Upper lobe of left lung (tissue), 6 donors: ENCODE measurements around the gene CBLIF. TPM values are rescaled to one million over a fixed set of nuclear protein-coding genes. Genes with fewer than 3 reads are reported as not detected.
A peak's percentile ranks its signal among the peaks of the same experiment; 100 is the strongest.

Source experiments
- ATAC-seq, 2 donors: fragments of 200-7000 bp; cut with Tn5 transposase; one replicate each; pipeline ENCODE4 v1.9.1; 2022; ENCODE audit warnings: mild to moderate bottlenecking in 2 of 2, moderate library complexity in 2 of 2; ENCODE audit not compliant: low FRiP score in 2 of 2
- DNase-seq, 2 donors: peaks; one replicate each; pipeline ENCODE4 v3.0.0-alpha.2; 2019 to 2020
- H3K27ac ChIP-seq, 4 donors: fragments of 200-600 bp; sonication (generic); one replicate each; pipeline ENCODE4 v1.5.1; 2016 to 2019
- H3K27me3 ChIP-seq, 4 donors: fragments of 200-600 bp; sonication (generic); one replicate each; pipeline ENCODE4 v1.5.1; 2017 to 2019
- H3K36me3 ChIP-seq, 4 donors: fragments of 200-600 bp; sonication (generic); one replicate each; pipeline ENCODE4 v1.5.1; 2016 to 2019
- H3K4me1 ChIP-seq, 4 donors: fragments of 200-600 bp; sonication (generic); one replicate each; pipeline ENCODE4 v1.5.1; 2018 to 2019
- H3K4me3 ChIP-seq, 4 donors: fragments of 200-600 bp; sonication (generic); one replicate each; pipeline ENCODE4 v1.5.1; 2017 to 2019; ENCODE audit warnings: mild to moderate bottlenecking in 2 of 4, moderate library complexity in 1 of 4
- H3K9me3 ChIP-seq, 4 donors: fragments of 200-600 bp; sonication (generic); one replicate each; pipeline ENCODE4 v1.5.1; 2018 to 2019
- EP300 ChIP-seq, 4 donors: sonication (generic); formaldehyde crosslinking; IDR thresholded peaks; one replicate each; pipeline ENCODE4 v1.5.1; 2017; ENCODE audit warnings: antibody characterized with exemption in 4 of 4, control low read depth in 2 of 4
- POLR2A ChIP-seq, 4 donors: fragments of 450-650 bp; IDR thresholded peaks; one replicate each; pipeline ENCODE4 v1.5.1; 2016 to 2017; ENCODE audit warnings: antibody characterized with exemption in 4 of 4, mild to moderate bottlenecking in 2 of 4
- POLR2AphosphoS5 ChIP-seq, 2 donors: sonication (generic); formaldehyde crosslinking; IDR thresholded peaks; one replicate each; pipeline ENCODE4 v1.5.1; 2017; ENCODE audit warnings: antibody characterized with exemption in 2 of 2
- WGBS, 2 donors: methylation state at CpG; one replicate each; pipeline ENCODE4 v1.1.5; 2017 to 2018; 5-methylcytosine and 5-hydroxymethylcytosine counted together
- total RNA-seq, 6 donors: library from RNA; depleted of rRNA in 4 of 6; stranded (reverse); fragments of >200 nt in 4 of 6; gene quantifications; one replicate each; pipeline versions ENCODE4 v1.1.0 to v1.2.1, GENCODE V29; 2016 to 2021
- TF ChIP-seq, protein P1 (sequence below), 6 experiments: fragments of 450-650 bp in 4 of 6; fragments of 200-600 bp in 2 of 6; sonication (generic) in 2 of 6; IDR thresholded peaks; one replicate each; pipeline ENCODE4 v1.5.1; 2016 to 2019; ENCODE audit warnings: antibody characterized with exemption in 6 of 6
- donor health status: DM: no; HTN: no; CAD: no; lungs with moderate emphysema.
- donor health status: DM: no; HTN: yes; CAD: no; lungs with severe emphysema.

CBLIF gene
- total RNA-seq, 6 donors from 2014 or later: not detected

DNA sequence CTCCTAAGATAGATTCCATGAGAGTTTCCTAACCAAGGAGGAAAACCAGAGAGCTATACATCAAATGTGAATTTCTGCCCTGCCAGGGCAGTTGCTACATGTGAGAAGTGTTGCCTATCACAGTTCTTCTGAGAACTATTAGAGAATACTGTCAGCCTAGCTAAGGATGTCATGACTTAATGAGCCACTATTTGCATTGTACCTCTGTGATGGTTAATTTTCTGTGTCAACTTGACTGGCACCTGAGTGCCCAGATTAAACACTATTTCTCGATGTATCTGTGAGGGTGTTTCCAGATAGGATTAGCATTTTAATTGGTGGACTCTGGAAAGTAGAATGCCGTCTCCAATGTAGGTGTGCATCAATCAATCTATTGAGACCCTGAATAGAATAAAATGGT, 22.6 kb upstream of the CBLIF start:
- 83 to 90% methylated on average over 2 of the region's 2 CpGs for WGBS, 2 donors

DNA sequence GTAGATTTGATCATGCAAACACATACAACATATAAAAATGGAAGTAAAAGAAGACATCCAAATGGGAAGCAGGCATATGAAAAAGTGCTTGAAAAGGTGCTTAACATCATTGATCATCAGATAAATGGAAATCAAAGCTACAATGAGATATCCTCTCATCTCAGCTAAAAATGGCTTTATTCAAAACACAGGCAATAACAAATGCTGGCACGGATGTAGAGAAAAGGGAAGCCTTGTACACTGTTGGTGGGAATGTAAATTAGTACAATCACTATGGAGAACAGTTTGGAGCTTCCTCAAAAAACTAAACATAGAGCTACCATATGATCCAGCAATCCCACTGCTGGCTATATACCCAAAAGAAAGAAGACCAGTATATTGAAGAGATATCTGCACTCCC, 21.5 kb upstream of the CBLIF start:
- Histone ChIP-seq H3K36me3 (no peaks in the 10 kb centered on the region), H3K9me3 (no peaks in the 10 kb centered on the region), H3K4me1 (no peaks in the 10 kb centered on the region), H3K27me3 (no peaks in the 10 kb centered on the region), H3K27ac (no peak overlapping the region), H3K4me3 (no peak overlapping the region)
- 50 to 82% methylated on average over 1 of the region's 1 CpG for WGBS, 2 donors
- DNase-seq: no peak
- ATAC-seq: no peak
- TF ChIP-seq EP300 (IDR thresholded peaks at IDR 0.05): no peak
- TF ChIP-seq, protein P1, sequence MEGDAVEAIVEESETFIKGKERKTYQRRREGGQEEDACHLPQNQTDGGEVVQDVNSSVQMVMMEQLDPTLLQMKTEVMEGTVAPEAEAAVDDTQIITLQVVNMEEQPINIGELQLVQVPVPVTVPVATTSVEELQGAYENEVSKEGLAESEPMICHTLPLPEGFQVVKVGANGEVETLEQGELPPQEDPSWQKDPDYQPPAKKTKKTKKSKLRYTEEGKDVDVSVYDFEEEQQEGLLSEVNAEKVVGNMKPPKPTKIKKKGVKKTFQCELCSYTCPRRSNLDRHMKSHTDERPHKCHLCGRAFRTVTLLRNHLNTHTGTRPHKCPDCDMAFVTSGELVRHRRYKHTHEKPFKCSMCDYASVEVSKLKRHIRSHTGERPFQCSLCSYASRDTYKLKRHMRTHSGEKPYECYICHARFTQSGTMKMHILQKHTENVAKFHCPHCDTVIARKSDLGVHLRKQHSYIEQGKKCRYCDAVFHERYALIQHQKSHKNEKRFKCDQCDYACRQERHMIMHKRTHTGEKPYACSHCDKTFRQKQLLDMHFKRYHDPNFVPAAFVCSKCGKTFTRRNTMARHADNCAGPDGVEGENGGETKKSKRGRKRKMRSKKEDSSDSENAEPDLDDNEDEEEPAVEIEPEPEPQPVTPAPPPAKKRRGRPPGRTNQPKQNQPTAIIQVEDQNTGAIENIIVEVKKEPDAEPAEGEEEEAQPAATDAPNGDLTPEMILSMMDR (IDR thresholded peaks at IDR 0.05): no peak
- no peak for TF ChIP-seq POLR2AphosphoS5 (IDR thresholded peaks at IDR 0.05)
- TF ChIP-seq POLR2A (IDR thresholded peaks at IDR 0.05): no peak

More for the DNA sequence above, 22.6 kb upstream of the CBLIF start:
- Histone ChIP-seq H3K27me3 (no peaks in the 10 kb centered on the region), H3K4me1 (no peaks in the 10 kb centered on the region), H3K36me3 (no peaks in the 10 kb centered on the region), H3K27ac (no peak overlapping the region), H3K4me3 (no peak overlapping the region), H3K9me3 (no peaks in the 10 kb centered on the region)
- DNase-seq (no peak), ATAC-seq (no peak)
- TF ChIP-seq EP300 (IDR thresholded peaks at IDR 0.05) (no peak), POLR2AphosphoS5 (IDR thresholded peaks at IDR 0.05) (no peak), POLR2A (IDR thresholded peaks at IDR 0.05) (no peak)
- TF ChIP-seq, protein P1 (IDR thresholded peaks at IDR 0.05): no peak

DNA sequence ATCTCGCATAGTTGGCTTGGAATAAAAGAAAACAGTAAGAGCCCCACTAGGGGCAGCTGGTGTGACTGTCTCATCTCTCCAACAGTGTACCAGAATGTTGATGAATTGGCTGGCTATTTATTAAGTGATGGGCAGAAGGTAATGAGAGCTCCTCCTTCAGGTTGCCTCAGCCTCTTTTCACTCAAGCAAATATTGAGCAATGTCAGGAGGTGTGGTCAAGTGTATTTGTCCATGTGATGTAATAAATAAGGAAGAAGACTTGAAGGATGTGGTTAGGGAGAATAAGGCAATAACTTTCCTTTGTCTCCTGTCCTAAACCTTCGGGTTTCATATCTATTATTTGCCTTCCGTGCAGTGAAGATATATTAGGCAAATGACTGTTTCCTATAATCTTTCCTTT, 21.1 kb upstream of the CBLIF start, which contains the start of gene TCN1:
Gene TCN1 (minus strand): TSS at position 91 of the 400 bp plus-strand sequence. CDS start 17 bp downstream, at position 74.
- Histone ChIP-seq H3K4me3 (no peak within 1 kb of the TSS), H3K9me3 (no peaks in the 10 kb centered on the region), H3K27me3 (no peaks in the 10 kb centered on the region), H3K4me1 (no peaks in the 10 kb centered on the region), H3K27ac (peak within 1 kb of the TSS in 1 of 4 donors; percentile 27), H3K36me3 (no peaks in the 10 kb centered on the region)
- no peak for TF ChIP-seq EP300 (IDR thresholded peaks at IDR 0.05)
- DNase-seq (peak in 1 of 2 donors; percentile 27), ATAC-seq (peak in 1 of 2 donors; percentile 46)
- WGBS, 2 donors: 48 to 65% methylated on average over 3 of the region's 3 CpGs

DNA sequence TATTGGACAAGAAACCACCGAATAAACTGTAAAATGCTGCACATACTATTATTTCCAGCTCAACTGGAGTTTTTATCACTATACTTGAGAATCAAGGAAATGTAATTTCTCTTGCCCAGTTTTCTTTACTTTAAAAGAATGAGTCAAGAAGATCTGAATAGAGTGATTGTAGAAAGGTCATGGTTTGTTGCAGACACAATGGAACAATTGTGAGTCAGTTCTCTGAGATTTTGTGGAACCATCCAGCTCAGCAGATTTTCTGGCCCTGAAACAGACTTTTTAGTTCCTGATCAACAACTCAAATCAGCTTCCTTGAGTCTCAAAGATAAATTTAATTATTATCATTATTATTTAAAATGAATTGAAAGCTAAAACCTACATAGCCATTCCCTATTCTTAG, 19.7 kb upstream of the CBLIF start:
- Histone ChIP-seq H3K9me3 (no peaks in the 10 kb centered on the region), H3K4me1 (no peaks in the 10 kb centered on the region), H3K27me3 (no peaks in the 10 kb centered on the region), H3K36me3 (no peaks in the 10 kb centered on the region), H3K4me3 (no peak overlapping the region), H3K27ac (no peak overlapping the region)
- TF ChIP-seq POLR2AphosphoS5 (IDR thresholded peaks at IDR 0.05): no peak
- no peak for TF ChIP-seq POLR2A (IDR thresholded peaks at IDR 0.05)
- TF ChIP-seq EP300 (IDR thresholded peaks at IDR 0.05): no peak
- TF ChIP-seq, protein P1 (IDR thresholded peaks at IDR 0.05): no peak
- DNase-seq (no peak), ATAC-seq (no peak)
- WGBS, 2 donors: 72 to 76% methylated on average over 1 of the region's 1 CpG

DNA sequence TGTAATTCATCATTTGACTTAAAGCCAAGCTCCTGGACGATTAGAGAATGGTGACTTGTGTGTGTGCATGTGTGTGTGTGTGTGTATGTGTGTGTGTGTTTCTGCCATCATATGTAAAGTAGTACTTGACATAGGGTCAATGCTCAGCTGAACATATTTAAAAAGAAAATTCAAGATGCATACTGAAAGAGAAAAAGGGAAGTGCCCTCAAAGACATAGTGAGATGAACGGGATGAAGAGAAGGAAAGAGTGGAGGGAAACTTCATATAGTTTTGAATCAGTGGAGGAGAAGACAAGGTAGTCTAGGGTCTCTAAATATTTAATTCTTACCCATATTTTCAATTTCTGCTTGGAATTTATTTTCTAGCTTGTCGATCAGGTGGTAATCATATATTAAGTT, 17.0 kb upstream of the CBLIF start:
- TF ChIP-seq EP300 (IDR thresholded peaks at IDR 0.05): no peak
- TF ChIP-seq POLR2A (IDR thresholded peaks at IDR 0.05): no peak
- no peak for TF ChIP-seq POLR2AphosphoS5 (IDR thresholded peaks at IDR 0.05)
- TF ChIP-seq, protein P1 (IDR thresholded peaks at IDR 0.05): no peak
- Histone ChIP-seq H3K27me3 (no peaks in the 10 kb centered on the region), H3K36me3 (no peaks in the 10 kb centered on the region), H3K27ac (no peak overlapping the region), H3K9me3 (no peaks in the 10 kb centered on the region), H3K4me1 (no peaks in the 10 kb centered on the region), H3K4me3 (no peak overlapping the region)
- 58 to 61% methylated on average over 3 of the region's 3 CpGs for WGBS, 2 donors
- ATAC-seq (no peak), DNase-seq (no peak)
